ENCODE results near the gene CREG2.

Gene CREG2

DNA sequence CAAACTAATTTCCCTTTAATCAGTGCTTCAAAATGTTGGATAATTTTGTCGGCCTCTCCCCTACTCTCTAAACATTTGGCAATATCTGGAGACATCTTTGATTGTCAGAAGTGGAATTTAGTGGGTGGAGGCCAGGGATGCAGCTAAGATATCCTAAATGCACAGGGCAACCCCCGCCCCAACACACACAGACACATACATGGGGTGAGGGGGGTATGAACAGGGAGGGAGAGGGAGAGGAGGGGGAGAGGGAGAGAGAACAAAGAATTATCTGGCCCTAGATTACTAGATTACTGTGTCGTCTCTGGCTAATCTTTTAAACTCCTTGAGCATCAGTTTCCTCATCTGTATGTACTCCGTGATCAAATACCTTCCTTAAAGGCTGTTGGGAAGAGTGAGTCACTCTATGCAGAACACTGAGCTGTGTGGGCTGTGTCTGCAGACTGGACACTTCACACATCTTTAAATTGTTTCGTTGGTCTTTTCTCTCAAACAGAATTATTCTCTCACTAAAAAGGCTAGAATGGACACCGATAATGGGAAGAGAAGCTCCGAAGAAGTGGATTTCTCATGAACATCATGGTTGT is 81.7 kb downstream of the CREG2 start:
- DNase-seq: no peak

DNA sequence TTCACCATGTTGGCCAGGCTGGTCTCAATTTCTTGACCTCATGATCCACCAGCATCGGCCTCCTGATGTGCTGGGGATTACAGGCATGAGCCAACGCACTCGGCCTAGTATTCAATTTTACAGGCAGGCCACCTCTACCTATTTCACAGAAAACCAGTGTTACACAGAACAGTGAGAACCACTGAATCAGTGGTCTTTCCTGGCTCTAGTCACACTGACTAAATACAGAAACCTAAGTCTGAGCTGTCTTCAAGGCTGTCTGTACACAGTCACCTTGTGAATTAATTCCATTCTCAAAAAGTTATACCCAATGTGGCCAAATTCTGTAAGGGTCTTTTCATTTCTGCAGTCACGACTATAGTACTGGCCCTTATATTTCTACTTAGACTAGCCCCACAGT is 82.3 kb downstream of the CREG2 start:
- DNase-seq: no peak

DNA sequence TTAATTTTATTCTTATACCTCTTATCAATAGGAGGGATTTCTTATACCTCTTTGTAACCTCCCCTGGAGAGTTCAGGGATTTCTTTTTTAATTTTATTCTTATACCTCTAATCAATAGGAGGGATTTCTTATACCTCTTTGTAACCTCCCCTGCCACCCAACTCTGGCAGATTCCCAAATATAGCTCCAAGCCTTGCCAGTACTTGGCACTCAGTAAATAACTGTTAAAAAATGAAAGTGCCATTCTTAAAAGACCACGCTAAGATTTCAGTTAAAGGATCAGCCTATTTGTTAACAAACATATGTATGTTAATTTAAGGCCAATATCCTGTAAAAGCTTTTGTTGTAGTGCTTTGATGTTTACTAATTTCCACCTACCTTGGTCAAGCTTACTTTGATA is 83.6 kb downstream of the CREG2 start:
- DNase-seq: no peak

DNA sequence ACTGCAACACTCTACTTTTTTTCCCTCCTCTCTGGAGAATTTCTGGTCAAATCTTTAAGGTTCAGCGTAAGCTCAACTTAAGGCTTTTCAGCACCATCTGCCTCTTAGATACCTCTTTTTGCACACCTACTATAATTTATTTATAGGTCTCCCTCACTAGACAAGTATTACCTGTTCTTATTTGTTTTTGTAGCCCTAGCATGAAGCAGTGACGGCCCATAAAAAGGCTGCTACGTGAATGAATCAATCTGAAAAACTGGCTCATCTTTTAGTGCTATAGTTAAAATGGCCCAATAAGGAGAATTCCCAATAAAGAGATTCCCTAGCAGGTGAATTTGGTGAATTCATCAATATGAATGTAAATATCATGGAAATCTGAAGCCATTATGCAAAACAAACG is 85.3 kb downstream of the CREG2 start:
- peak; percentile 2 to 17 for DNase-seq

DNA sequence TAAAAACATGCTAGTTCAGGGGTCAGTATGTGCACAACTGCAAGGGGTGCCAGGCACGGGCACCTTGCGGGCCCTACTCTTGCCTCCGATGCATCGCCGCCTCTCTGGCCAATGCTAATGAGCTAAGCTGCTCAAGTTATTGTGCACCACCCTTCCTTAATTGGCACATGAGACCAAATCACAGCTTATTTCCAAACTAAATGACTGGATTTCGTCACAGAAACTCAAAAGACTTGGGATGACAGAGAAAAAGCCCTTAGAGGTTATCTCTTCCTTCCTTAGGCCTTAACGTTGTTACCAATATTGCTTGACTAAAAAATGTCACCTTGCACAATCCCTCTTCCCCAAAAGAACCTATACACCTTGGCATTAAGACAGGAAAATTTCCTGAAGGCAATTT is 86.5 kb downstream of the CREG2 start:
- no peak for DNase-seq

DNA sequence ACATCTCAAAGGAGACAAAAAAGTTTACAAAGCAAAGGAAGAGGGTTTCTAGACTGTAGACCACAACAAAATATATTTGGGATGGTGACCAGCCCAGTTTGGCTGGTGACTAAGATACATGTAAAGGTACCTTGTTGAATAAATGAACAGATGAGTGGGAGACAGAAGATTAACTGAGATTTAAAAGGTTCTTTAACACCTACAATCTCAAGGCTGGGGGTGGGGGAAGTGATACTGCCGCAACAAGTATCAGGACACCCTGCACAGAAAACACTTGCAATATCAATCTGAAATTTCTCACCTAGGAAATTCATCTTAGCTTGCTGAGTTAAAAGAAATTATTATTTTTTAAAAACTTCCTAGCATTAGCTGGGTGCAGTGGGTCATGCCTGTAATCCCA is 87.1 kb downstream of the CREG2 start:
- DNase-seq: no peak

DNA sequence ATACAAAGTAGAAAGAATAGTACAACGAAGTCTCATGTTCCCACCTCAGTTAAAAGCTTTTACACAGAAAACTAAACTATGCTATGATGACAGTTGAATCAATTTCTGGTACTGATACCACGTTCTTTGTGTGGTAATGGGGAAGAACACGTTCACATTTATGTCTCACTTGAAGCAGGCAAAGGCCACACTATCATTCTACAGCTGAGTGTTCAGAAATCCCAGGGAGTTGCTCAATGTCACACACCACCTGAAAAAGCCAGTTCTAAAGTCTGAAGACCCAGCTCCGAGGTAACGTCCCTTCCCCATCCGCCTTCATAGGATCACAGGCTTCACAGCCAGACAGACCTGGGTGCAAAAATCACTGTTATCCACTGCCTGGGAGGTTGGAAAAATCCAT is 87.7 kb downstream of the CREG2 start:
- no peak for DNase-seq

DNA sequence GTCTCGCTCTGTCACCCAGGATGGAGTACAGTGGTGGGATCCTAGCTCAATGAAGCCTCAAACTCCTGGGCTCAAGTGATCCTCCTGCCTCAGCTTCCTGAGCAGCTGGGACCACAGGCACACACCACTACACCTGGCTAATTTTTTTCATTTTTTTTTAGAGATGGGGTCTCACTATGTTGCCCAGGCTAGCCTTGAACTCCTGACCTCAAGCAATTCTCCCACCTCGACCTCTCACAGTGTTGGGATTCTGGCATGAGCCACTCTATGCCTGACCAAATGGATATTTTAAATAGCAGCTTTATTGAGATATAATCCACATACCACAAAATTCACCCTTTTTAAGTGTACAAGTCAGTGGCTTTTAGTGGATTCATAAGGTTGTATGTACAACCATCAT is 89.9 kb downstream of the CREG2 start:
- no peak for DNase-seq

DNA sequence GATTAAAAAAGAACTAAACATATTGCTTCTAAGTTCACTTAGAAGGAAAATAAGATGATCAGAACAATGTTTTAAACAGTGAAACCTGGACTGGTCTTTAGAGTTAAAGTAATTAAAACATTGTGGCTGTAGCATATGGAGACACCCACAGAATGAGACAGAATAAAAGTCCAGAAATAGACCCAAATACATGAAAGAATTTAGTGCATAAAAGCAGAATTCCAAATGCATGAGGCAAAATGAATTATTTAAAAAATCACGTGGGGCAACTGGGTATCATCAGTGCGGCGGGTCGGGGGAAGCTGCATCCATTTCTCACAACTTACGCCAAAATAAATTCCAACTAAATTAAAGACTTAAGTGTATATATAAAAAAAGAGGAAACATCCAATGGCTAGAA is 90.9 kb downstream of the CREG2 start:
- DNase-seq: no peak

DNA sequence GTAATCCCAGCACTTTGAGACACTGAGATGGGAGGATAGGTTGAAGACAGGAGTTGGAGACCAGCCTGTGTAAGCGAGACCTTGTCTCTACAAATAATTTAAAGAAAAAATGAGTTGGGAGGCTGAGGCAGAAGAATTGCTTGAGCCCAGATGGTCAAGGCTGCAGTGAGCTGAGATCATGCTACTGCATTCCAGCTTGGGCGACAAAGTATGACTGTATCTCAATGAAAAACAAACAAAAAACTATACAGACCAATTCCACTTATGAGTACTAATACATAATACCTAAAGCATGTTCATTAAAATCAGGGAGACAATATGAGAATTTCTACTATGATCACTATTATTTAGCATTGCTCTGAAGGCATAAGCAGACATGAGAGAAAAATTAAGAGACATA is 91.4 kb downstream of the CREG2 start:
- no peak for DNase-seq

All from NCI-H526 (cell line).